ENCODE results near the gene SLC24A3.

Gene SLC24A3

DNA sequence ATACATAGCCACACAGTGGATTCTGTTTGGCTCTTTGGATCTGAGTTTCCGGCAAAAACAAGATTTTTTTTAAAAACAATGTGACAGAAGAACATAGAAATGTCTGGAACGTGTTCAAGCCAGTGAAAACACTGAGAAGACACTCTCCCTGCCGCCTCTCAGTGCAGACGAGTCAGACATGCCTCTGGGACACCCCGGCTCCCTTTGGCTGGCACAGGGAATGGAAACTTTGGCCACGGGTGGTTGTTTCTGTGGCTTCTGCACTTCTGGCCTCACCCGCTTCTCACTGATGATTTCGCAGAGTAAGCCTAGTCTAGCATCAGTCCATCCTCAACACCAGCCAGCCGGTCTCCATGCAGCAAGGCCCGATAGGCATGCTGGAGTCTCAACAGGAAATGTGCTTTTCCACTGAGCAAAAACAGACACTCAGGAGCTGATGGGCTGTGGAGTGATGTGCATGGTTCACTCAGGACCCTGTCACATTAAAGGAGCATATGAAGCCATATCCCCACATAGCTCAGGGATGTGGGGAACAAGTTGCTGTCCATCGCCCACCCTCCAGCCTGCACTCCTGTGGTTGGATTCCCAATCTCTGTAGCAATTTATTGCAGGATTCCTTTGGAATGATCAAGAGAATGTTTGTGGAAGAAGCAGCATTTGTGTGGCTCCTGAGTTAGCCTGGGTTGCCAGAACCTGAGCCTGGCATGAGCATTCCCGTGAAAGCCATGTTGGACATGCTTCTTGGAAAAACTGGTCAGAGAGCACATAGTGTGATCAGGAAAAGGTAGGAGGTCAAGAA is 283.7 kb downstream of the SLC24A3 start:
- TF ChIP-seq, protein P1, sequence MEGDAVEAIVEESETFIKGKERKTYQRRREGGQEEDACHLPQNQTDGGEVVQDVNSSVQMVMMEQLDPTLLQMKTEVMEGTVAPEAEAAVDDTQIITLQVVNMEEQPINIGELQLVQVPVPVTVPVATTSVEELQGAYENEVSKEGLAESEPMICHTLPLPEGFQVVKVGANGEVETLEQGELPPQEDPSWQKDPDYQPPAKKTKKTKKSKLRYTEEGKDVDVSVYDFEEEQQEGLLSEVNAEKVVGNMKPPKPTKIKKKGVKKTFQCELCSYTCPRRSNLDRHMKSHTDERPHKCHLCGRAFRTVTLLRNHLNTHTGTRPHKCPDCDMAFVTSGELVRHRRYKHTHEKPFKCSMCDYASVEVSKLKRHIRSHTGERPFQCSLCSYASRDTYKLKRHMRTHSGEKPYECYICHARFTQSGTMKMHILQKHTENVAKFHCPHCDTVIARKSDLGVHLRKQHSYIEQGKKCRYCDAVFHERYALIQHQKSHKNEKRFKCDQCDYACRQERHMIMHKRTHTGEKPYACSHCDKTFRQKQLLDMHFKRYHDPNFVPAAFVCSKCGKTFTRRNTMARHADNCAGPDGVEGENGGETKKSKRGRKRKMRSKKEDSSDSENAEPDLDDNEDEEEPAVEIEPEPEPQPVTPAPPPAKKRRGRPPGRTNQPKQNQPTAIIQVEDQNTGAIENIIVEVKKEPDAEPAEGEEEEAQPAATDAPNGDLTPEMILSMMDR (IDR thresholded peaks at IDR 0.05; ENCODE audit: low read depth, low read length, missing control alignments), result no peak
- DNase-seq (ENCODE audit: extremely low read depth, low read depth), result no peak
- no peak overlapping the region for H3K4me3 ChIP-seq (replicated peaks; ENCODE audit: low read depth, low read length)

DNA sequence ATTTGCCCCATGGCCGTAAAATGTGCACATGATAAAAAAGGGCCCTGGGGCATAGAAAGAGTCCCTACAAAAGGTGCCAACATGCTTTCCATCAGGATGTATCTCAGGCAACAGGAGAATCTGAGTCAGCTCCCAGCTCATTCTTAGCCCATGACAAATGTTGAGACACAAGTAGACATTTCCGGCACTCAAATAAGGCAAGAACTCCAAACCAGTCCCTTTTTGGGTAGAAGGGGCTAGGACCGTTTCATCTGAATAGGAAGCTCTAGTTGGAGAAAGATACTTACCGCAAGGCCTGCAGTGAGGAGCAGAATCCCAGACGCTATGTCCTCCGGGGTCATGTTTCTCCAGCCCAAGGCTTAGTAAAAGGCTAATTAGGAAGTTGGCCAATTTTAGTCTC is 284.6 kb downstream of the SLC24A3 start:
- H3K4me3 ChIP-seq (replicated peaks; ENCODE audit: low read depth, low read length), result no peak overlapping the region
- TF ChIP-seq, protein P1 (IDR thresholded peaks at IDR 0.05; ENCODE audit: low read depth, low read length, missing control alignments), result no peak
- peak; percentile 16 for DNase-seq (ENCODE audit: extremely low read depth, low read depth)

DNA sequence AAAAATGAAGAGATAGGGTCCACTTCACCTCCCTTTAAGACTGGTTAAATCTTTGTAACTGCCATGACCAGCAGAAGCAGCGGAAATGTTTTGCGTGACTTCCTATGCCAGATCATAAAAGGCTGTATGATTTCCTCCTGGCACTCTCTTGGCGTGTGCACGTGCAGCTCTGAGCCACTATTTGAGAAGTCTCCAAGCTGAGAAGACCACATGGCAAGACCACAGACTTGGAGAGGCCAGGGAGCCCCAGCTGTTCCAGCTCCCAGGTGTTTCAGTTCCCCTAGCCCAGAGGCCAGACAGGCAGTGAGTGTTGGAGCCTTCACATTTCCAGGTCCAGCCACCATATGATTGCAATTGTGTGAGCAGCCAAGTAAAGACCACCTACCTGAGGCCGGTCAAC is 286.3 kb downstream of the SLC24A3 start:
- H3K4me3 ChIP-seq (replicated peaks; ENCODE audit: low read depth, low read length), result no peak overlapping the region
- DNase-seq (ENCODE audit: extremely low read depth, low read depth), result no peak
- TF ChIP-seq, protein P1 (IDR thresholded peaks at IDR 0.05; ENCODE audit: low read depth, low read length, missing control alignments), result no peak

DNA sequence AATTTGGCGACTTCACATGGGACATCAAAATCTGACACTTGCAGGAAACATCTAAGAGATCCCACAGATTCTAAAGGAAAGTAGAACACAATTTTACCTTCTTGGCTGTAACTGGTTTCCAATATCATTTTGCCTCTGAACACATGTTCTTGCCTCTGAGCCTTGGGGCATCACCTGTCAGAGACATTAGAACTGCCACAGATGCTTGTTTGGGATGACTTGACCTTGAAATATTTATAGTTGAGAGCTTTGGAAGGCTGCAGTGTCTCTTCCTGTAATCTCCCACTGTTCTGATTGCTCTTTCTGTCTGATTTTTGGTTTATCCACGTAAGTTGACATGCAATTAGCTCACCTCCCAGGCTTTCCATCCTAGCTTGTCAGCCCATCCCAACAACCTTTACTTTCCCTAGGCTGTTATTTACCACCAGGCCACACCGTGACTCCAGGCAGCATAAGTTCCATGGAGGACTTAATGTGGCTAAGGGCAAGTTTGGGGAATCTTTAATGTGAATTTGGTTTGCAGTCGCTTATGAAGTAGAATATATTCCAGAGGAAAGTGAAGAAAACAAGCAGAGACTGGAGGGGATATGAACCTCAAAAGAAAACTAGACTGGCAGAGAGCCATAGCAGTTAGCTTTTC is 289.2 kb downstream of the SLC24A3 start:
- TF ChIP-seq, protein P1 (IDR thresholded peaks at IDR 0.05; ENCODE audit: low read depth, low read length, missing control alignments), result no peak
- no peak for DNase-seq (ENCODE audit: extremely low read depth, low read depth)

DNA sequence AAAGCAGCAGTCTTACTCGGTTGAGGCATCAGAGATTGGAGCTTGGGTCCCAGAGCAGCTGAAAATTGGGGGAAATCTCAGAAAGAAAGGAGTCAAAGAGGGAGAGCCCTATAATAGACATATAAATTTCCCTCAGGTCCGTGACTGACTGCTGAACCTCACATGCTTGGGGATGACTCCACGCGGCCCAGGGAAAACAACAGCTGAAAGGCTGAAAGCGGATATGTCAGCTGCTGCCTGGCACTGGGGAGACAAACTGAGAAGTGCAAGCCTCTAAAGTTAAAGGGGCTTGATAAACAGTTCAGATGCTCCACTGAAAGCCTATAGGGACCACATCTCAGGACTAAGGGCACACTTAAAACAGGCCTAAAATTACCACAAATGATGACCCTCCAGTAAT is 289.7 kb downstream of the SLC24A3 start:
- H3K4me3 ChIP-seq (replicated peaks; ENCODE audit: low read depth, low read length), result no peak overlapping the region
- no peak for DNase-seq (ENCODE audit: extremely low read depth, low read depth)
- TF ChIP-seq, protein P1 (IDR thresholded peaks at IDR 0.05; ENCODE audit: low read depth, low read length, missing control alignments), result no peak

More for the DNA sequence above, 289.2 kb downstream of the SLC24A3 start:
- H3K4me3 ChIP-seq (replicated peaks; ENCODE audit: low read depth, low read length), result no peak overlapping the region

DNA sequence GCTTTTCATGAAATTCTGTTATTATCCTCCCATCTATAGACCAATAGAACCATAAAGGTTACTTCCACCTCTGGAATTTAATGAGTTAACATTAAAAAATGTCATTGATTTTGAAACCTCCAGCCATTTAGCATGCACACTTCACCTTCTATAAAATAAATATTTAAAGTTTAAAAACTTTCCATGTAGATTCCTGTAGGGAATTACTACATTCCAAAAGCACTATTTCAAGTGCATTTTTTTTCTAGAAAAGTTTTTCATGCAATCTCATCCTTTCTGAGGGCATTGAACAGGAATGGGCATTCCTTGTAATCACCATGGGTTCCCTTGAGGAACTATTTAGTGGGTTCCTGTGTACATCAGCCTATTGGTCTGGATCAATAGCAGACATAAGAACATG is 291.8 kb downstream of the SLC24A3 start:
- H3K4me3 ChIP-seq (replicated peaks; ENCODE audit: low read depth, low read length), result no peak overlapping the region
- TF ChIP-seq, protein P1 (IDR thresholded peaks at IDR 0.05; ENCODE audit: low read depth, low read length, missing control alignments), result no peak
- no peak for DNase-seq (ENCODE audit: extremely low read depth, low read depth)
